Gastroesophageal sphincter (tissue), 3 donors: ENCODE data around the gene CRACR2A.

ENCODE experiments used
- CTCF ChIP-seq, 4 experiments: fragments of 200-600 bp in 2 of 4; fragments of 450-650 bp in 2 of 4; sonication (generic) in 1 of 4; IDR thresholded peaks; one replicate each; pipeline ENCODE4 v1.5.1; 2017 to 2019; ENCODE audit warnings: antibody characterized with exemption in 4 of 4, mild to moderate bottlenecking in 2 of 4, moderate library complexity in 2 of 4
- EP300 ChIP-seq: sonication (generic); formaldehyde crosslinking; IDR thresholded peaks from one replicate; pipeline ENCODE4 v1.6.1; 2017; ENCODE audit warnings: antibody characterized with exemption, mild to moderate bottlenecking
- POLR2A ChIP-seq, 2 donors: fragments of 450-650 bp; IDR thresholded peaks; one replicate each; pipeline ENCODE4 v1.6.1; 2017; ENCODE audit warnings: antibody characterized with exemption in 2 of 2, mild to moderate bottlenecking in 2 of 2, moderate library complexity in 1 of 2
- POLR2AphosphoS5 ChIP-seq: sonication (generic); formaldehyde crosslinking; IDR thresholded peaks from one replicate; pipeline ENCODE4 v1.6.1; 2017; ENCODE audit warnings: antibody characterized with exemption

GRCh38 chr12:3728686-3729085, 24.2 kb downstream of the CRACR2A start:
- TF ChIP-seq CTCF (IDR thresholded peaks at IDR 0.05) (no peak), EP300 (no peak), POLR2A (IDR thresholded peaks at IDR 0.05) (no peak), POLR2AphosphoS5 (no peak)
